Mesodermal cell (in vitro differentiated cells): ENCODE measurements around the gene ZNF827.

Experiments used
- H3K27ac ChIP-seq: 2 replicates; pipeline ENCODE4 v1.7.0; 2013; ENCODE audit warnings: mild to moderate bottlenecking, low read depth, low read length, moderate library complexity; ENCODE audit not compliant: severe bottlenecking
- H3K36me3 ChIP-seq: 2 replicates; pipeline ENCODE4 v1.7.1; 2013; ENCODE audit warnings: mild to moderate bottlenecking, low read length, moderate library complexity; ENCODE audit not compliant: control insufficient read depth, insufficient read depth
- H3K4me1 ChIP-seq: one replicate; pipeline ENCODE4 v1.7.1; 2013; ENCODE audit warnings: mild to moderate bottlenecking, low read length; ENCODE audit not compliant: insufficient read depth, control insufficient read depth, poor library complexity, severe bottlenecking
- H3K4me3 ChIP-seq: 2 replicates; pipeline ENCODE4 v1.7.0; 2013; ENCODE audit warnings: low read length, control low read depth, mild to moderate bottlenecking; ENCODE audit not compliant: insufficient read depth, poor library complexity, severe bottlenecking; ENCODE audit errors: extremely low read depth
- H3K9me3 ChIP-seq: 2 replicates; pipeline ENCODE4 v1.7.1; 2013; ENCODE audit warnings: mild to moderate bottlenecking, low read length, moderate library complexity; ENCODE audit not compliant: control insufficient read depth
- WGBS, 2 experiments: methylation state at CpG; one replicate each; pipeline ENCODE4 v1.1.5; 2013; ENCODE audit warnings: missing lambda C conversion rate in 2 of 2; ENCODE audit not compliant: insufficient coverage in 2 of 2; 5-methylcytosine and 5-hydroxymethylcytosine counted together

Gene ZNF827

DNA sequence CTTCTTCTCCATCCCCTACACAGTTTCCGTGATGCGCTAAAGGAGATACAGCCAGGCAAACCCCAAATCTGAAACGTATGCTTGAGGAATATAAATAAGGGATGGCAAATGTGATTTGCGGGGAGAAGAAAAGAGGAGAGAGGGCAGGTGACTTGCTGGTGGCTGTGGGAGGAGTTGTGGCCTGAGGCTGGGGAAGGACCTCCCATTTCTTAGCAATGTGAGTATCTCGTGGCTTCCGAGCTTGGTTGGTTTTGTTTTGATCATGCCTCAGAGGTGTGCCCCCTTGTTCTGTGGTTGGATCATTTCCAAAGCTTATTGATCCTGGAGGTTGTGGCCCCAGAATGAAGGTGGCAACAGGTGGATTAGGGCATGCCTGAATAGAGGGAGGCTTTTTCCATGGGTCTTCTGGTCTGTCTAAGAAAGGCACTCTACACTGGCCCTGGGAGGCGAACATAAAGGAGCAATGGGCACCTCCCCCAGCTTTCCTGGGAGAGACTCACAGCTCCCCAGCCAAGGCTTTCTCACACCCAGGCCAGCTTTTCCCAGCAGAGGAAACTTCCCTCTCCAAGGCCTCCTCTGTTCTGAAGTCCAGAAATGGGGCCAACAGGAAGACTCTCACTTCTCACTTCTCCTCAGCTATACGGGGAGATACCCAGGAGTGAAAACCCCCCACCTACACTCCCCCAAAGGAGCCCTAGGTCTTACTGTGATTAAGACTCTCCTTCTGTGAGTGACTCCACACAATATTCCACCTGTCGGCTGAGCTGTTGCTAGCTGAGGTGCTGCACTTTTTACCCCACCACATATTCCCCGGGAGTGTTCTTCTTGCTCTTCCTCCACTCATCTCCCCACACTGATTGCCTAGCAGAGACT, 218.6 kb downstream of the ZNF827 start:
- Histone ChIP-seq H3K4me3 (no peak overlapping the region), H3K27ac (no peak overlapping the region), H3K4me1 (no peaks in the 10 kb centered on the region), H3K9me3 (no peaks in the 10 kb centered on the region), H3K36me3 (no peaks in the 10 kb centered on the region)
- 73 to 77% methylated on average over 6 to 8 of the region's 10 CpGs for WGBS, 2 experiments

- Histone ChIP-seq H3K4me3 (no peak overlapping the region), H3K4me1 (no peaks in the 10 kb centered on the region), H3K27ac (no peak overlapping the region), H3K9me3 (no peaks in the 10 kb centered on the region), H3K36me3 (no peaks in the 10 kb centered on the region)
- no CpG with 5 or more reads among the region's 1 CpG for WGBS, 2 experiments
Measured at GRCh38 chr4:145716661-145717200, 221.9 kb downstream of the ZNF827 start.

GRCh38 chr4:145716200-145716599, 222.4 kb downstream of the ZNF827 start:
- 60% methylated on average over 1 of the region's 3 CpGs; no CpG with 5 or more reads in 1 of the 2 experiments for WGBS, 2 experiments
- peaks cover under 1% of the 10 kb centered on the region for H3K9me3 ChIP-seq
- H3K4me3 ChIP-seq, result no peak overlapping the region
- H3K27ac ChIP-seq, result no peak overlapping the region
- H3K36me3 ChIP-seq, result no peaks in the 10 kb centered on the region
- H3K4me1 ChIP-seq, result no peaks in the 10 kb centered on the region

GRCh38 chr4:145709843-145710242, 228.8 kb downstream of the ZNF827 start:
- Histone ChIP-seq H3K9me3 (peaks cover 4% of the 10 kb centered on the region), H3K4me1 (peaks cover 8% of the 10 kb centered on the region), H3K4me3 (no peak overlapping the region), H3K36me3 (no peaks in the 10 kb centered on the region), H3K27ac (no peak overlapping the region)
- whole genome bisulfite sequencing, 2 experiments, result 87 to 92% methylated on average over 2 to 3 of the region's 3 CpGs

- H3K9me3 ChIP-seq, result peaks cover 4% of the 10 kb centered on the region
- H3K4me1 ChIP-seq, result peaks cover 8% of the 10 kb centered on the region
- no peak overlapping the region for H3K4me3 ChIP-seq
- 100% methylated on average over 1 of the region's 1 CpG for WGBS, 2 experiments
- H3K36me3 ChIP-seq, result no peaks in the 10 kb centered on the region
- H3K27ac ChIP-seq, result no peak overlapping the region
Measured at GRCh38 chr4:145709336-145709735, 229.3 kb downstream of the ZNF827 start.
